ENCODE data around the gene NUDT15. TPM values are rescaled to one million over a fixed set of nuclear protein-coding genes. Genes with fewer than 3 reads are reported as not detected.
A peak's percentile ranks its signal among the peaks of the same experiment; 100 is the strongest.

Gene NUDT15
- polyA plus RNA-seq, 3 donors = 5.1 to 13.3 (median 12.6) TPM

DNA sequence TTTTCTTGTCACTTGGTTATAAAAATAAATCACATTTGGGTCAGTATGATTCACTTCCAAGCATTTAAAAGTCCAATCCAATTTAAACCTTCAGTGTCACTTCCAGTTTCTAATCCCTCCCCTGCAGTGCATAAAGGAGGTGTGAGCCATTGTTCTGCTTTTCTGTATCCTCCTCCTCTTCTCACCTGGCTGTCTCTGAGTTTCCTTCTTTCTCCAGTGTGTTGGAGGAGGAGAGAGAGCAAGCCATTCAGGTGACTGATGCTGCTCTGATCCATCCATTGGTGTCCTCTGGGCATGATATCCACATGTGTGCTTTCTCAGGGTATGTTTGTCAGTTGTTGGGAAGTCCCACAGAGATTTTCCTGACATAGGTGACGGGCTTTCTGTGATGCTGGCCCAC is 1.2 kb downstream of the NUDT15 start:
- H3K4me3 ChIP-seq (replicated peaks in 1 of 3; ENCODE audit: low read depth in 2 of 3, low read length in 3 of 3) = peak overlapping the region in 1 of 3 experiments; percentile 78
- no peaks in the 10 kb centered on the region for H3K27me3 ChIP-seq (ENCODE audit: control insufficient read depth in 2 of 2, insufficient read depth in 2 of 2, low read length in 2 of 2)
- WGBS (ENCODE audit: insufficient coverage) = 100% methylated on average over 1 of the region's 1 CpG
- H3K27ac Mint-ChIP-seq = peak overlapping the region in 6 of 7 donors; percentile 58 to 99 (median 98)
- DNase-seq = peak in 2 of 3 donors; percentile 16 to 51
- H3K9me3 Mint-ChIP-seq = peaks cover 3 to 14% (median 9%) of the 10 kb centered on the region in 7 donors
- peaks cover 16 to 17% of the 10 kb centered on the region in 2 donors for H3K4me1 ChIP-seq (ENCODE audit: control insufficient read depth in 1 of 2, insufficient read depth in 2 of 2, low read length in 2 of 2)
- H3K36me3 ChIP-seq (replicated peaks in 1 of 2; ENCODE audit: control insufficient read depth in 1 of 2, insufficient read depth in 2 of 2, low read length in 2 of 2) = peaks cover 13 to 33% of the 10 kb centered on the region in 2 donors
- peak overlapping the region; percentile 84 to 94 for H3K4me3 Mint-ChIP-seq
- intact Hi-C loops (cut with micrococcal nuclease) = loop anchor here in 1 of 2 donors (5.0 kb wide), 1 partner anchor 59 kb away; the partner anchor contains the start of gene MED4
- no peak overlapping the region for H2AFZ ChIP-seq (ENCODE audit: insufficient read depth, low read depth, low read length, poor library complexity, severe bottlenecking)
- no peaks in the 10 kb centered on the region for H3K9me3 ChIP-seq (replicated peaks in 1 of 2; ENCODE audit: control insufficient read depth in 1 of 2, insufficient read depth in 1 of 2, low read length in 2 of 2)
- peaks cover 28% of the 10 kb centered on the region for H3K79me2 ChIP-seq (ENCODE audit: insufficient read depth, low read length)
- TF ChIP-seq, protein P1, sequence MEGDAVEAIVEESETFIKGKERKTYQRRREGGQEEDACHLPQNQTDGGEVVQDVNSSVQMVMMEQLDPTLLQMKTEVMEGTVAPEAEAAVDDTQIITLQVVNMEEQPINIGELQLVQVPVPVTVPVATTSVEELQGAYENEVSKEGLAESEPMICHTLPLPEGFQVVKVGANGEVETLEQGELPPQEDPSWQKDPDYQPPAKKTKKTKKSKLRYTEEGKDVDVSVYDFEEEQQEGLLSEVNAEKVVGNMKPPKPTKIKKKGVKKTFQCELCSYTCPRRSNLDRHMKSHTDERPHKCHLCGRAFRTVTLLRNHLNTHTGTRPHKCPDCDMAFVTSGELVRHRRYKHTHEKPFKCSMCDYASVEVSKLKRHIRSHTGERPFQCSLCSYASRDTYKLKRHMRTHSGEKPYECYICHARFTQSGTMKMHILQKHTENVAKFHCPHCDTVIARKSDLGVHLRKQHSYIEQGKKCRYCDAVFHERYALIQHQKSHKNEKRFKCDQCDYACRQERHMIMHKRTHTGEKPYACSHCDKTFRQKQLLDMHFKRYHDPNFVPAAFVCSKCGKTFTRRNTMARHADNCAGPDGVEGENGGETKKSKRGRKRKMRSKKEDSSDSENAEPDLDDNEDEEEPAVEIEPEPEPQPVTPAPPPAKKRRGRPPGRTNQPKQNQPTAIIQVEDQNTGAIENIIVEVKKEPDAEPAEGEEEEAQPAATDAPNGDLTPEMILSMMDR (IDR thresholded peaks at IDR 0.05) = no peak
- H3K9ac ChIP-seq (ENCODE audit: insufficient read depth, low read length, poor library complexity, severe bottlenecking) = no peak overlapping the region
- peaks cover 7% of the 10 kb centered on the region for H4K20me1 ChIP-seq (ENCODE audit: insufficient read depth, low read length)
- H3K27ac ChIP-seq (ENCODE audit: low read depth in 1 of 2, low read length in 2 of 2) = peak overlapping the region in 1 of 2 donors; percentile 96
- H3K27me3 Mint-ChIP-seq (ENCODE audit: low read depth in 3 of 3) = no peaks in the 10 kb centered on the region
- peaks cover 24% of the 10 kb centered on the region for H3K4me1 Mint-ChIP-seq
- peak overlapping the region; percentile 96 for H3K4me2 ChIP-seq (replicated peaks; ENCODE audit: extremely low read depth, low read length, poor library complexity, severe bottlenecking)
- peaks cover 29 to 45% of the 10 kb centered on the region in 2 donors for H3K36me3 Mint-ChIP-seq

DNA sequence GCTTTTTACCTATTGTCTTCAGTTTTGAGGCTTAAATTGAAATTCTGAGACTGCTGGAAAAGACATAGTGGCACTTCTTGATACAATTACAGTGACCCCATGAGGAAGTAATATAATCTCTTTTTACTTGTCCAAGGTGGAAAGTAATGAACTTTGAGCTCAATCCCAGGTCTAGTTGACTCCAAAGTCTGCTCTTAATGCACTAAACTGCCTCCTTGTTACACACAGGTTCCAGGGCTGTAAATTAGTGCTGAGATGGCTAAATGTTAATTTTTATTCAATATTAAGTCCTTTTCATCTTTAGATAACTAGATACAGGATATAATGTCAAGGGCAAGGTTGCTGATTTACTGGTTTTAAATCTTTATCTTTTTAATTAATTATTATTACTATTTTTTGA is 2.5 kb downstream of the NUDT15 start:
- Mint-ChIP-seq H3K4me1 (peaks cover 24% of the 10 kb centered on the region), H3K27ac (no peak overlapping the region), H3K27me3 (ENCODE audit: low read depth in 3 of 3) (no peaks in the 10 kb centered on the region), H3K9me3 (peaks cover 0 to 3% (median 0%) of the 10 kb centered on the region in 7 donors), H3K36me3 (peaks cover 21 to 33% of the 10 kb centered on the region in 2 donors), H3K4me3 (no peak overlapping the region)
- no peak overlapping the region for H3K4me2 ChIP-seq (replicated peaks; ENCODE audit: extremely low read depth, low read length, poor library complexity, severe bottlenecking)
- no peaks in the 10 kb centered on the region for H3K9me3 ChIP-seq (replicated peaks in 1 of 2; ENCODE audit: control insufficient read depth in 1 of 2, insufficient read depth in 1 of 2, low read length in 2 of 2)
- H3K4me3 ChIP-seq (replicated peaks in 1 of 3; ENCODE audit: low read depth in 2 of 3, low read length in 3 of 3) = no peak overlapping the region
- H4K20me1 ChIP-seq (ENCODE audit: insufficient read depth, low read length) = peaks cover 7% of the 10 kb centered on the region
- no peak overlapping the region for H2AFZ ChIP-seq (ENCODE audit: insufficient read depth, low read depth, low read length, poor library complexity, severe bottlenecking)
- H3K36me3 ChIP-seq (replicated peaks in 1 of 2; ENCODE audit: control insufficient read depth in 1 of 2, insufficient read depth in 2 of 2, low read length in 2 of 2) = peaks cover 13 to 39% of the 10 kb centered on the region in 2 donors
- H3K9ac ChIP-seq (ENCODE audit: insufficient read depth, low read length, poor library complexity, severe bottlenecking) = no peak overlapping the region
- intact Hi-C loops (cut with micrococcal nuclease) = no loop called here
- peaks cover 16 to 17% of the 10 kb centered on the region in 2 donors for H3K4me1 ChIP-seq (ENCODE audit: control insufficient read depth in 1 of 2, insufficient read depth in 2 of 2, low read length in 2 of 2)
- TF ChIP-seq, protein P1 (IDR thresholded peaks at IDR 0.05) = no peak
- no peak for DNase-seq
- H3K79me2 ChIP-seq (ENCODE audit: insufficient read depth, low read length) = peaks cover 22% of the 10 kb centered on the region
- H3K27me3 ChIP-seq (ENCODE audit: control insufficient read depth in 2 of 2, insufficient read depth in 2 of 2, low read length in 2 of 2) = no peaks in the 10 kb centered on the region
- H3K27ac ChIP-seq (ENCODE audit: low read depth in 1 of 2, low read length in 2 of 2) = no peak overlapping the region
